Measurements from ENCODE around the gene PRDM9. TPM values are rescaled to one million over a fixed set of nuclear protein-coding genes. Genes with fewer than 3 reads are reported as not detected.

Gene PRDM9
- not detected in 2 replicates for total RNA-seq

DNA sequence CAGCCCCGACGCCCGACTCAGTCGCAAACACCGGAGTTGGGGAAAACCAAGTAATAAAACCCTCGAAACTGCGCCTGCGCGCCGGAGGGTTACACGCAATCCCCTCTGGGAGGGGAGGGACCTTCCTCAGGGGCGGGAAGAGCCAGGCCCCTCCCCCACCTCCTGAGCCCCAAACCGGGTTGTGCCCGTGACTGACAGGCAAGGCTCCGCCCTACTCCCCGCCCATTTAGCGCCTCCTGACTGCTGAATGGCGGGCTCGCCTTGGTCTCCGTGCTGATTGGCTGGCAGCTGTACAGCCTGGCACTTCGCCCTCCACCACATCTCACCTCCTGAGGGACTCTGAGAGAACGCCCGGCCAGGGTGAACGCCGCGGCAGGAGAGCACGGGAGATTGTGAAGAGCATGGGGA lies at the start of gene PRDM9:
PRDM9 (plus strand) TSS at position 332 of the 408 bp plus-strand sequence. CDS start 1,425 bp downstream, outside the sequence.

